Transverse colon (tissue), 4 donors: ENCODE results near the gene TYW1B. TPM values are rescaled to one million over a fixed set of nuclear protein-coding genes. Genes with fewer than 3 reads are reported as not detected.
"Not testable (repeated sequence)": the region's sequence is repeated elsewhere in the genome, so short reads cannot be mapped to it uniquely, and the experiment has no call there.

Experiments used
- DNase-seq: peaks from one replicate; pipeline ENCODE4 v3.0.0-alpha.2; 2019
- H3K27ac ChIP-seq, 4 donors: fragments of 200-600 bp; sonication (generic); 2 replicates each; pipeline ENCODE4 v1.5.1; 2016 to 2018; ENCODE audit warnings: inconsistent platforms in 4 of 4
- H3K27me3 ChIP-seq: fragments of 200-600 bp; sonication (generic); 2 replicates; pipeline ENCODE4 v1.5.1; 2017; ENCODE audit warnings: inconsistent platforms
- H3K36me3 ChIP-seq, 4 donors: fragments of 200-600 bp; sonication (generic); 2 replicates each; pipeline ENCODE4 v1.5.1; 2017 to 2019; ENCODE audit warnings: inconsistent platforms in 4 of 4
- H3K4me1 ChIP-seq, 4 donors: fragments of 200-600 bp; sonication (generic); 2 replicates each; pipeline ENCODE4 v1.5.1; 2017 to 2020; ENCODE audit warnings: inconsistent platforms in 4 of 4
- H3K4me3 ChIP-seq, 4 donors: fragments of 200-600 bp; sonication (generic); 1 replicate in 1 of 4; 2 replicates in 3 of 4; pipeline versions ENCODE4 v1.5.1 to v1.6.1; 2017 to 2019; ENCODE audit warnings: inconsistent platforms in 4 of 4
- H3K9me3 ChIP-seq, 2 donors: fragments of 200-600 bp; sonication (generic); 2 replicates each; pipeline ENCODE4 v1.5.1; 2017 to 2019; ENCODE audit warnings: inconsistent platforms in 2 of 2
- EP300 ChIP-seq: sonication (generic); formaldehyde crosslinking; IDR thresholded peaks from one replicate; pipeline ENCODE4 v1.6.1; 2017; ENCODE audit warnings: antibody characterized with exemption, low read depth
- POLR2A ChIP-seq: fragments of 450-650 bp; IDR thresholded peaks from one replicate; pipeline ENCODE4 v1.6.1; 2016; ENCODE audit warnings: antibody characterized with exemption, mild to moderate bottlenecking, moderate library complexity
- POLR2AphosphoS5 ChIP-seq, 3 donors: sonication (generic); formaldehyde crosslinking; IDR thresholded peaks; one replicate each; pipeline ENCODE4 v1.6.1; 2016; ENCODE audit warnings: antibody characterized with exemption in 3 of 3
- WGBS, 2 donors: methylation state at CpG; one replicate each; pipeline ENCODE4 v1.1.5; 2018; ENCODE audit warnings: low coverage in 1 of 2; 5-methylcytosine and 5-hydroxymethylcytosine counted together
- in situ Hi-C, 4 donors: fragments of 200-750 bp; cut with MboI; loops; one replicate each; pipeline versions ENCODE4 v1.15.0 to v1.15.1; 2017; ENCODE audit warnings: low sequenced_read_pairs in 3 of 4, low pct_ligation_motif_present in 1 of 4, low pct_unique_long_range_greater_than_20kb in 1 of 4
- intact Hi-C: fragments of 100-400 bp; cut with DNase I; formaldehyde crosslinking; loops from one replicate; pipeline ENCODE4 v1.15.1; 2023; ENCODE audit warnings: low total_unique reads
- total RNA-seq, 4 donors: library from RNA; depleted of rRNA; stranded (reverse); fragments of >200 nt; gene quantifications; one replicate each; pipeline ENCODE4 v1.1.0, GENCODE V29; 2016
- TF ChIP-seq, protein P1 (sequence below), 5 experiments: fragments of 200-600 bp in 3 of 5; fragments of 450-650 bp in 2 of 5; sonication (generic) in 3 of 5; IDR thresholded peaks; 1 replicate in 2 of 5; 2 replicates in 3 of 5; pipeline ENCODE4 v1.5.1; 2016 to 2017; ENCODE audit warnings: antibody characterized with exemption in 5 of 5, inconsistent platforms in 3 of 5, mild to moderate bottlenecking in 2 of 5, moderate library complexity in 1 of 5

Gene TYW1B
- total RNA-seq, 4 donors from 2014 or later, result 3.7 to 12.1 (median 9.6) TPM

DNA sequence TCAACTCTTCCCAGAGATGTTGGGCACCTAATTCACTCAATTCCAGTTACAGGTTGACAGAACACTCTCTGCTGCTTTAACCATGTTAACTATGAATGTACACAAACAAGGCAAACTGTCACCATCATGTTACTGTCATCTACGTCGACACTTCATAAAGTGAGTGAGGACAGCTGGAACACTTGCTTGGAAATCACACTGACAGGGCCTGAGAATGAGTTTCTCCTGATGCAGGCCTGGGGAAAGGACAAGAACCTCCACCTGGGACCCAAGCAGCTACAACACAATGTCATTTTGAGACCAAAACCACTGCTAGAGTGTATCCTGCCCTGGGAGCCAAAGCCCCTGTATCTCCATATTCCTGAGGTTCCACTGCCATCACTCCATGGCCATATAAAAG is 98.9 kb downstream of the TYW1B start:
- in situ Hi-C loops, H3K4me1 ChIP-seq: not testable (repeated sequence)
- 94 to 100% methylated on average over 2 of the region's 2 CpGs for WGBS, 2 donors

GRCh38 chr7:72722694-72723093 is 105.3 kb downstream of the TYW1B start:
- H3K9me3 ChIP-seq, H3K4me1 ChIP-seq, H3K4me3 ChIP-seq, in situ Hi-C loops, intact Hi-C loops, H3K36me3 ChIP-seq, H3K27me3 ChIP-seq: not testable (repeated sequence)
- peak overlapping the region in 1 of 4 donors; percentile 49 for H3K27ac ChIP-seq
- DNase-seq, result peak; percentile 63
- 60% methylated on average over 7 of the region's 7 CpGs; no CpG with 5 or more reads in 1 of the 2 donors for WGBS, 2 donors

More for the DNA sequence above, 98.9 kb downstream of the TYW1B start:
- H3K36me3 ChIP-seq, H3K9me3 ChIP-seq, H3K27me3 ChIP-seq, H3K4me3 ChIP-seq, DNase-seq, intact Hi-C loops, H3K27ac ChIP-seq: not testable (repeated sequence)

DNA sequence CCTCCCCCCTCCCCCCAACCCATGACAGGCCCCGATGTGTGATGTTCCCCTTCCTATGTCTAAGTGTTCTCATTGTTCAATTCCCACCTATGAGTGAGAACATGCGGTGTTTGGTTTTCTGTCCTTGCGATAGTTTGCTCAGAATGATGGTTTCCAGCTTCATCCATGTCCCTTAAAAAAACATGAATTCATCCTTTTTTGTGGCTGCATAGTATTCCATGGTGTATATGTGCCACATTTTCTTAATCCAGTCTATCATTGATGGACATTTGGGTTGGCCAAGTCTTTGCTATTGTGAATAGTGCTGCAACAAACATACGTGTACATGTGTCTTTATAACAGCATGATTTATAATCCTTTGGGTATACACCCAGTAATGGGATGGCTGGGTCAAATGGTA is 107.1 kb downstream of the TYW1B start:
- H3K4me3 ChIP-seq, in situ Hi-C loops, H3K27me3 ChIP-seq, H3K36me3 ChIP-seq, intact Hi-C loops, DNase-seq, H3K27ac ChIP-seq, H3K9me3 ChIP-seq, H3K4me1 ChIP-seq: not testable (repeated sequence)
- WGBS, 2 donors, result 94 to 100% methylated on average over 1 to 4 of the region's 4 CpGs

- H3K9me3 ChIP-seq, H3K36me3 ChIP-seq, H3K27me3 ChIP-seq, intact Hi-C loops, H3K4me1 ChIP-seq, H3K4me3 ChIP-seq, H3K27ac ChIP-seq, DNase-seq, in situ Hi-C loops: not testable (repeated sequence)
- 84 to 100% methylated on average over 4 to 6 of the region's 6 CpGs for WGBS, 2 donors
Measured at GRCh38 chr7:72717252-72717774, 110.7 kb downstream of the TYW1B start.

- H3K27me3 ChIP-seq, DNase-seq, H3K36me3 ChIP-seq, H3K27ac ChIP-seq, in situ Hi-C loops, H3K4me3 ChIP-seq, H3K4me1 ChIP-seq, intact Hi-C loops, H3K9me3 ChIP-seq: not testable (repeated sequence)
- 95% methylated on average over 3 of the region's 3 CpGs; no CpG with 5 or more reads in 1 of the 2 donors for WGBS, 2 donors
Measured at GRCh38 chr7:72711927-72712326, 116.1 kb downstream of the TYW1B start.

DNA sequence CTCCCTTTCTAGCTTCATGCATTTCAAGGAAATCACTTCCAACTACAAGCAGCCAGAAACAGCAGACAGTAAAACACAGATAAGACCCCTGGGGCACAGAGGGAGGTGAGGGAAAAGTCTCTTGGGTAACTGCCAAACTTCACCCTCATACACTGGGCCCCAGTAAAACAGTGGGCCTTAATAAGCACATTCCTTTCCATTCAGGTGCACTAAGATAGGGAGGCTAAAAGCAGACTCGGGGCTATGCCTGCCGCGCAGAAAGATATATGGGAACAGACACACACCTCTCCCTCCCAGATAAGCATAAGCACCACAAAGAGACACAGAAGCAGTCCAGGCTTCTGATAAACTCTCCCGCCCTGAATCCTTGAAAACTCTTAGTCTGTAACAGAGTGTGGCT is 117.0 kb downstream of the TYW1B start:
- Histone ChIP-seq H3K27me3 (no peaks in the 10 kb centered on the region), H3K27ac (no peak overlapping the region), H3K36me3 (no peaks in the 10 kb centered on the region), H3K9me3 (no peaks in the 10 kb centered on the region), H3K4me1 (no peaks in the 10 kb centered on the region), H3K4me3 (no peak overlapping the region)
- in situ Hi-C loops, result no loop called here
- no peak for DNase-seq
- intact Hi-C loops, result no loop called here
- 94% methylated on average over 4 of the region's 4 CpGs; no CpG with 5 or more reads in 1 of the 2 donors for WGBS, 2 donors
- TF ChIP-seq POLR2A (no peak), EP300 (no peak), POLR2AphosphoS5 (IDR thresholded peaks at IDR 0.05) (no peak)
- TF ChIP-seq, protein P1, sequence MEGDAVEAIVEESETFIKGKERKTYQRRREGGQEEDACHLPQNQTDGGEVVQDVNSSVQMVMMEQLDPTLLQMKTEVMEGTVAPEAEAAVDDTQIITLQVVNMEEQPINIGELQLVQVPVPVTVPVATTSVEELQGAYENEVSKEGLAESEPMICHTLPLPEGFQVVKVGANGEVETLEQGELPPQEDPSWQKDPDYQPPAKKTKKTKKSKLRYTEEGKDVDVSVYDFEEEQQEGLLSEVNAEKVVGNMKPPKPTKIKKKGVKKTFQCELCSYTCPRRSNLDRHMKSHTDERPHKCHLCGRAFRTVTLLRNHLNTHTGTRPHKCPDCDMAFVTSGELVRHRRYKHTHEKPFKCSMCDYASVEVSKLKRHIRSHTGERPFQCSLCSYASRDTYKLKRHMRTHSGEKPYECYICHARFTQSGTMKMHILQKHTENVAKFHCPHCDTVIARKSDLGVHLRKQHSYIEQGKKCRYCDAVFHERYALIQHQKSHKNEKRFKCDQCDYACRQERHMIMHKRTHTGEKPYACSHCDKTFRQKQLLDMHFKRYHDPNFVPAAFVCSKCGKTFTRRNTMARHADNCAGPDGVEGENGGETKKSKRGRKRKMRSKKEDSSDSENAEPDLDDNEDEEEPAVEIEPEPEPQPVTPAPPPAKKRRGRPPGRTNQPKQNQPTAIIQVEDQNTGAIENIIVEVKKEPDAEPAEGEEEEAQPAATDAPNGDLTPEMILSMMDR (IDR thresholded peaks at IDR 0.05), result no peak

- in situ Hi-C loops, result no loop called here
- intact Hi-C loops, result no loop called here
- 96 to 98% methylated on average over 8 of the region's 8 CpGs for WGBS, 2 donors
Measured at GRCh38 chr7:72709909-72710308, 118.1 kb downstream of the TYW1B start.

DNA sequence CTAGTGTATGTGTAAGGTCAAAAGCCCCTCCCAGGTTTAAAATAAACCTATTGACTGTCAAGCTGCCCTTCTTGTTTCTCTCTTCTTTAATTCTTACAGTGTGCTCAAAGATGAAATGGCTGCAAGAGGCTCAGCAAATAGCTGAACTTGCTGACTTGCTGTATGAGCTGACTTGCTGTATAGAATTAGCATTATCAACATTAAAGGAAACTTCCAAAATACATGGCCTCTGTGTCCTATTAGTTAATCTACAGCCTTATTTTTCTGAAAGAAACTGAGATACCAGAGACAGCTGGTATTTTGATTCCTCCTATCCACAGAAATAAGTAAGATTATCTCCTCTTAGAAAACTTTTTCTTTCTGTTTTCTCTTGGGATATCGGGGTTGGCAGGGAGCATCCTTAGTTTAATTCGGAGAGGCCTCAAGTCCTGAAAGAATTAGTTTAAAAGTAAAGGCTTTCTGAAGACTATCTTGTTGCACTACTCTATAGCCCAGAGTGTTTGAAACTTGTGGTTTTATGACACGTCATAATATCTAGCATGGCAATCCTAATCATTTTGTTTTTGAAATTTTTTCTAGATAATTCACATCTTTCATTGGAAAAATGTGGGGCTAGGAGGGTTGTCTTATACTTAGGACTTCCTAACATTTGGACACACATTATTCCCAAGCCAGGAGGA is 119.5 kb downstream of the TYW1B start:
- intact Hi-C loops, result not testable (repeated sequence)
- 58 to 92% methylated on average over 1 to 3 of the region's 3 CpGs for WGBS, 2 donors

More at GRCh38 chr7:72709909-72710308, 118.1 kb downstream of the TYW1B start:
- Histone ChIP-seq H3K9me3 (no peaks in the 10 kb centered on the region), H3K27ac (no peak overlapping the region), H3K27me3 (no peaks in the 10 kb centered on the region), H3K4me3 (no peak overlapping the region), H3K36me3 (no peaks in the 10 kb centered on the region), H3K4me1 (no peaks in the 10 kb centered on the region)
- no peak for DNase-seq
- no peak for TF ChIP-seq POLR2AphosphoS5 (IDR thresholded peaks at IDR 0.05)
- no peak for TF ChIP-seq EP300
- TF ChIP-seq, protein P1 (IDR thresholded peaks at IDR 0.05), result no peak
- TF ChIP-seq POLR2A, result no peak

More for the DNA sequence above, 119.5 kb downstream of the TYW1B start:
- DNase-seq, H3K4me1 ChIP-seq, H3K27me3 ChIP-seq, H3K36me3 ChIP-seq, H3K27ac ChIP-seq, H3K9me3 ChIP-seq, H3K4me3 ChIP-seq, in situ Hi-C loops: not testable (repeated sequence)
